H1 (cell line): ENCODE results near the gene RBM6. TPM values are rescaled to one million over a fixed set of nuclear protein-coding genes. Genes with fewer than 3 reads are reported as not detected.

Source experiments
- EP300 ChIP-seq, 2 experiments: IDR thresholded peaks; 1 replicate in 1 of 2; 2 replicates in 1 of 2; pipeline ENCODE4 v1.6.1; 2011 to 2012; ENCODE audit warnings: low read depth in 2 of 2, low read length in 2 of 2, mild to moderate bottlenecking in 2 of 2, borderline replicate concordance in 1 of 2, inconsistent platforms in 1 of 2, moderate library complexity in 1 of 2
- GABPA ChIP-seq: IDR thresholded peaks from 2 replicates; pipeline ENCODE4 v1.6.1; 2011; ENCODE audit warnings: mild to moderate bottlenecking, low read length, moderate library complexity, borderline replicate concordance; ENCODE audit not compliant: insufficient read depth
- HDAC2 ChIP-seq, 2 experiments: fragments of 300-600 bp in 1 of 2; sonication (generic) in 1 of 2; IDR thresholded peaks; 2 replicates each; pipeline ENCODE4 v1.6.1; 2011 to 2012; ENCODE audit warnings: low read depth in 2 of 2, low read length in 2 of 2, mild to moderate bottlenecking in 2 of 2, moderate library complexity in 2 of 2, borderline replicate concordance in 1 of 2, inconsistent platforms in 1 of 2
- POU5F1 ChIP-seq: IDR thresholded peaks from 2 replicates; pipeline ENCODE4 v1.6.1; 2011; ENCODE audit warnings: low read depth, mild to moderate bottlenecking, low read length, moderate library complexity
- YY1 ChIP-seq: IDR thresholded peaks from 2 replicates; pipeline ENCODE4 v1.6.1; 2011; ENCODE audit warnings: low read depth, mild to moderate bottlenecking, low read length
- ZNF274 ChIP-seq: IDR thresholded peaks from 2 replicates; pipeline ENCODE4 v1.7.0; 2012; ENCODE audit warnings: low read length, borderline replicate concordance; ENCODE audit errors: extremely low read depth
- polyA plus RNA-seq, 7 experiments: library from polyadenylated mRNA; depleted of rRNA in 3 of 7; stranded (reverse) in 5 of 7; unstranded in 2 of 7; fragments of >200 nt in 5 of 7; fragments of 200-250 nt in 2 of 7; gene quantifications; 1 replicate in 5 of 7; 2 replicates in 1 of 7; 4 replicates in 1 of 7; pipeline versions ENCODE4 v1.2.1 to v1.2.3, GENCODE V29; 2011 to 2013; ENCODE audit warnings: missing spikeins in 2 of 7, mixed read lengths in 2 of 7
- total RNA-seq: library from RNA; stranded (reverse); fragmentation: NEBNext Ultra II Directional; extraction: Animal tissue kit (Norgen Biotek cat#: 25700); gene quantifications from 2 replicates; pipeline ENCODE4 v1.2.1, GENCODE V29; 2021
- TF ChIP-seq, protein P1 (sequence below): fragments of 300-600 bp; sonication (generic); IDR thresholded peaks from 2 replicates; pipeline ENCODE4 v1.7.1; 2012; ENCODE audit warnings: low read length, moderate library complexity, mild to moderate bottlenecking, inconsistent platforms; ENCODE audit not compliant: insufficient replicate concordance

The RBM6 gene
- total and polyA plus RNA-seq, 2 of the 8 experiments (the other 6 are each of a cell fraction or from before 2014, with no cell fraction given) = 30.6 to 80.1 TPM

DNA sequence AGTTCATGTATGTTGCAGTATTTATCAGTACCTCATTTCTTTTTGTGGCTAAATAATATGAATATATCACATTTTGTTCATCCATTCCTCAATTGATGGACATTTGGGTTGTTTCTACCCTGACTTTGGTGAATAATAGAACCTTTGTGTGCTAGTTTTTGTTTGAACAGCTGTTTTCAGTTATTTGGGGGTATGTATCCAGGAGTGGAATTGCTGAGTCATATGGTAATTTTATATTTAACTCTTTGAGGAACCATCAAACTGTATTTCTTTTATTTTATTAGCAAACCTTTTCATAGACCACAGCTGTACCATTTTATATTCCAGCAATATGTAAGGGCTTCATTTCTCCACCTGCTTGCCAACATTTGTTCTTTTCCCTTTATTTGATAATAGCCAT is 110.4 kb downstream of the RBM6 start (continued):
- TF ChIP-seq, protein P1, sequence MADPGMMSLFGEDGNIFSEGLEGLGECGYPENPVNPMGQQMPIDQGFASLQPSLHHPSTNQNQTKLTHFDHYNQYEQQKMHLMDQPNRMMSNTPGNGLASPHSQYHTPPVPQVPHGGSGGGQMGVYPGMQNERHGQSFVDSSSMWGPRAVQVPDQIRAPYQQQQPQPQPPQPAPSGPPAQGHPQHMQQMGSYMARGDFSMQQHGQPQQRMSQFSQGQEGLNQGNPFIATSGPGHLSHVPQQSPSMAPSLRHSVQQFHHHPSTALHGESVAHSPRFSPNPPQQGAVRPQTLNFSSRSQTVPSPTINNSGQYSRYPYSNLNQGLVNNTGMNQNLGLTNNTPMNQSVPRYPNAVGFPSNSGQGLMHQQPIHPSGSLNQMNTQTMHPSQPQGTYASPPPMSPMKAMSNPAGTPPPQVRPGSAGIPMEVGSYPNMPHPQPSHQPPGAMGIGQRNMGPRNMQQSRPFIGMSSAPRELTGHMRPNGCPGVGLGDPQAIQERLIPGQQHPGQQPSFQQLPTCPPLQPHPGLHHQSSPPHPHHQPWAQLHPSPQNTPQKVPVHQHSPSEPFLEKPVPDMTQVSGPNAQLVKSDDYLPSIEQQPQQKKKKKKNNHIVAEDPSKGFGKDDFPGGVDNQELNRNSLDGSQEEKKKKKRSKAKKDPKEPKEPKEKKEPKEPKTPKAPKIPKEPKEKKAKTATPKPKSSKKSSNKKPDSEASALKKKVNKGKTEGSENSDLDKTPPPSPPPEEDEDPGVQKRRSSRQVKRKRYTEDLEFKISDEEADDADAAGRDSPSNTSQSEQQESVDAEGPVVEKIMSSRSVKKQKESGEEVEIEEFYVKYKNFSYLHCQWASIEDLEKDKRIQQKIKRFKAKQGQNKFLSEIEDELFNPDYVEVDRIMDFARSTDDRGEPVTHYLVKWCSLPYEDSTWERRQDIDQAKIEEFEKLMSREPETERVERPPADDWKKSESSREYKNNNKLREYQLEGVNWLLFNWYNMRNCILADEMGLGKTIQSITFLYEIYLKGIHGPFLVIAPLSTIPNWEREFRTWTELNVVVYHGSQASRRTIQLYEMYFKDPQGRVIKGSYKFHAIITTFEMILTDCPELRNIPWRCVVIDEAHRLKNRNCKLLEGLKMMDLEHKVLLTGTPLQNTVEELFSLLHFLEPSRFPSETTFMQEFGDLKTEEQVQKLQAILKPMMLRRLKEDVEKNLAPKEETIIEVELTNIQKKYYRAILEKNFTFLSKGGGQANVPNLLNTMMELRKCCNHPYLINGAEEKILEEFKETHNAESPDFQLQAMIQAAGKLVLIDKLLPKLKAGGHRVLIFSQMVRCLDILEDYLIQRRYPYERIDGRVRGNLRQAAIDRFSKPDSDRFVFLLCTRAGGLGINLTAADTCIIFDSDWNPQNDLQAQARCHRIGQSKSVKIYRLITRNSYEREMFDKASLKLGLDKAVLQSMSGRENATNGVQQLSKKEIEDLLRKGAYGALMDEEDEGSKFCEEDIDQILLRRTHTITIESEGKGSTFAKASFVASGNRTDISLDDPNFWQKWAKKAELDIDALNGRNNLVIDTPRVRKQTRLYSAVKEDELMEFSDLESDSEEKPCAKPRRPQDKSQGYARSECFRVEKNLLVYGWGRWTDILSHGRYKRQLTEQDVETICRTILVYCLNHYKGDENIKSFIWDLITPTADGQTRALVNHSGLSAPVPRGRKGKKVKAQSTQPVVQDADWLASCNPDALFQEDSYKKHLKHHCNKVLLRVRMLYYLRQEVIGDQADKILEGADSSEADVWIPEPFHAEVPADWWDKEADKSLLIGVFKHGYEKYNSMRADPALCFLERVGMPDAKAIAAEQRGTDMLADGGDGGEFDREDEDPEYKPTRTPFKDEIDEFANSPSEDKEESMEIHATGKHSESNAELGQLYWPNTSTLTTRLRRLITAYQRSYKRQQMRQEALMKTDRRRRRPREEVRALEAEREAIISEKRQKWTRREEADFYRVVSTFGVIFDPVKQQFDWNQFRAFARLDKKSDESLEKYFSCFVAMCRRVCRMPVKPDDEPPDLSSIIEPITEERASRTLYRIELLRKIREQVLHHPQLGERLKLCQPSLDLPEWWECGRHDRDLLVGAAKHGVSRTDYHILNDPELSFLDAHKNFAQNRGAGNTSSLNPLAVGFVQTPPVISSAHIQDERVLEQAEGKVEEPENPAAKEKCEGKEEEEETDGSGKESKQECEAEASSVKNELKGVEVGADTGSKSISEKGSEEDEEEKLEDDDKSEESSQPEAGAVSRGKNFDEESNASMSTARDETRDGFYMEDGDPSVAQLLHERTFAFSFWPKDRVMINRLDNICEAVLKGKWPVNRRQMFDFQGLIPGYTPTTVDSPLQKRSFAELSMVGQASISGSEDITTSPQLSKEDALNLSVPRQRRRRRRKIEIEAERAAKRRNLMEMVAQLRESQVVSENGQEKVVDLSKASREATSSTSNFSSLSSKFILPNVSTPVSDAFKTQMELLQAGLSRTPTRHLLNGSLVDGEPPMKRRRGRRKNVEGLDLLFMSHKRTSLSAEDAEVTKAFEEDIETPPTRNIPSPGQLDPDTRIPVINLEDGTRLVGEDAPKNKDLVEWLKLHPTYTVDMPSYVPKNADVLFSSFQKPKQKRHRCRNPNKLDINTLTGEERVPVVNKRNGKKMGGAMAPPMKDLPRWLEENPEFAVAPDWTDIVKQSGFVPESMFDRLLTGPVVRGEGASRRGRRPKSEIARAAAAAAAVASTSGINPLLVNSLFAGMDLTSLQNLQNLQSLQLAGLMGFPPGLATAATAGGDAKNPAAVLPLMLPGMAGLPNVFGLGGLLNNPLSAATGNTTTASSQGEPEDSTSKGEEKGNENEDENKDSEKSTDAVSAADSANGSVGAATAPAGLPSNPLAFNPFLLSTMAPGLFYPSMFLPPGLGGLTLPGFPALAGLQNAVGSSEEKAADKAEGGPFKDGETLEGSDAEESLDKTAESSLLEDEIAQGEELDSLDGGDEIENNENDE = no peak
- no peak for TF ChIP-seq YY1
- TF ChIP-seq POU5F1 = no peak
- TF ChIP-seq GABPA = no peak
- no peak for TF ChIP-seq ZNF274
- no peak for TF ChIP-seq HDAC2 (IDR thresholded peaks at IDR 0.05; ENCODE audit: borderline replicate concordance in 1 of 2, low read depth in 2 of 2, low read length in 2 of 2)
- TF ChIP-seq EP300 (IDR thresholded peaks at IDR 0.05; ENCODE audit: borderline replicate concordance in 1 of 2, low read depth in 2 of 2, low read length in 2 of 2) = no peak
